Activated naive CD4-positive, alpha-beta T cell (primary cell): ENCODE measurements around the gene PPBP.

Experiments used
- DNase-seq, 4 experiments: peaks; one replicate each; lab custom pipeline; 2025; lab: John Stamatoyannopoulos, UW

The PPBP gene

GRCh38 chr4:73948291-73948690 lies 39.7 kb downstream of the PPBP start:
- DNase-seq = no peak

- no peak for DNase-seq
These were observed 40.6 kb downstream of the PPBP start for GRCh38 chr4:73947239-73947985.

GRCh38 chr4:73945674-73946449 lies 42.1 kb downstream of the PPBP start:
- no peak for DNase-seq

GRCh38 chr4:73945140-73945539 lies 42.9 kb downstream of the PPBP start:
- no peak for DNase-seq

GRCh38 chr4:73944061-73944875 lies 43.7 kb downstream of the PPBP start:
- no peak for DNase-seq

- no peak for DNase-seq
These were observed 44.4 kb downstream of the PPBP start for GRCh38 chr4:73943555-73943954.

GRCh38 chr4:73936969-73937368 lies 51.0 kb downstream of the PPBP start:
- DNase-seq = no peak
